SK-N-MC (cell line): ENCODE results near the gene STARD10.

ENCODE experiments used
- EZH2 ChIP-seq: fragments of 200-600 bp; sonication (generic); IDR thresholded peaks from one replicate; pipeline ENCODE4 v1.6.1; 2017; ENCODE audit warnings: antibody characterized with exemption
- POLR2AphosphoS5 ChIP-seq: IDR thresholded peaks from 2 replicates; pipeline ENCODE4 v1.6.1; 2012; ENCODE audit warnings: mild to moderate bottlenecking, low read depth, low read length, borderline replicate concordance

GRCh38 chr11:72750556-72751115 lies 43.2 kb downstream of the STARD10 start:
- TF ChIP-seq EZH2: no peak
- TF ChIP-seq POLR2AphosphoS5: no peak
